Activated naive CD8-positive, alpha-beta T cell treated with anti-CD3 and anti-CD28 coated beads for 36 hours (primary cell): Measurements from ENCODE around the gene TMEM178A. TPM values are rescaled to one million over a fixed set of nuclear protein-coding genes. Genes with fewer than 3 reads are reported as not detected.

Experiments used
- total RNA-seq, 2 experiments: library from RNA; stranded (reverse); gene quantifications; one replicate each; pipeline ENCODE4 v1.2.3, GENCODE V29; 2021

Gene TMEM178A
- total RNA-seq, 2 experiments from 2014 or later: 0.16 TPM

Other genes with a start within 250 kb of the TMEM178A start
- gene MAP4K3, start 228.6 kb upstream of the TMEM178A start, total RNA-seq: 1 to 10 TPM; 6.4 to 6.7 TPM
- gene THUMPD2, start 113.3 kb downstream of the TMEM178A start, total RNA-seq: 10 to 100 TPM; 18.8 to 21.9 TPM